Ovary (tissue), 3 donors: ENCODE measurements around the gene NFIB.

ENCODE experiments used
- CTCF ChIP-seq, 3 donors: fragments of 450-650 bp in 2 of 3; fragments of 200-600 bp in 1 of 3; IDR thresholded peaks; one replicate each; pipeline versions ENCODE4 v1.5.1 to v1.8.0; 2016 to 2022; ENCODE audit warnings: antibody characterized with exemption in 3 of 3, mild to moderate bottlenecking in 1 of 3
- EP300 ChIP-seq: sonication (generic); formaldehyde crosslinking; IDR thresholded peaks from one replicate; pipeline ENCODE4 v1.6.1; 2017; ENCODE audit warnings: antibody characterized with exemption
- POLR2A ChIP-seq: fragments of 450-650 bp; IDR thresholded peaks from one replicate; pipeline ENCODE4 v1.6.1; 2017; ENCODE audit warnings: antibody characterized with exemption, mild to moderate bottlenecking, moderate library complexity
- donor health status: DM: no; HTN: no; CAD: no.

GRCh38 chr9:14347406-14348122 is 33.6 kb upstream of the NFIB start:
- TF ChIP-seq CTCF (IDR thresholded peaks at IDR 0.05) = no peak
- no peak for TF ChIP-seq POLR2A
- TF ChIP-seq EP300 = no peak
